Measurements from ENCODE around the gene PRPF19. TPM values are rescaled to one million over a fixed set of nuclear protein-coding genes. Genes with fewer than 3 reads are reported as not detected.

PRPF19 gene
- total and polyA plus RNA-seq, 10 of the 15 experiments (the other 5 are each of a cell fraction or from before 2014, with no cell fraction given): 8.7 to 170 (median 61.3) TPM

GRCh38 chr11:60867871-60868681 lies 38.3 kb downstream of the PRPF19 start:
- RAD21 ChIA-PET (ENCODE audit: unreplicated experiment): interaction anchor here (0.6 to 1.8 kb wide), 2 partner anchors 37 to 908 kb away, joined by 3 to 7 read pairs; no protein-coding TSS in a partner anchor
- Histone ChIP-seq H3K27me3 (replicated peaks in 1 of 2; ENCODE audit: control insufficient read depth in 2 of 2, insufficient read depth in 2 of 2, low read length in 1 of 2) (no peaks in the 10 kb centered on the region), H3K4me2 (ENCODE audit: control insufficient read depth, insufficient read depth) (no peak overlapping the region), H2AFZ (ENCODE audit: control insufficient read depth, low read depth, low read length) (no peak overlapping the region), H4K20me1 (ENCODE audit: control insufficient read depth, insufficient read depth) (no peaks in the 10 kb centered on the region), H3K79me2 (ENCODE audit: control insufficient read depth, insufficient read depth, low read length) (no peaks in the 10 kb centered on the region), H3K9ac (ENCODE audit: control insufficient read depth, insufficient read depth, low read length) (no peak overlapping the region), H3K9me3 (replicated peaks; ENCODE audit: control insufficient read depth, insufficient read depth, low read length) (no peaks in the 10 kb centered on the region), H3K4me1 (ENCODE audit: control insufficient read depth, insufficient read depth, low read length) (no peaks in the 10 kb centered on the region), H3K36me3 (ENCODE audit: control insufficient read depth in 2 of 2, insufficient read depth in 2 of 2, low read length in 1 of 2) (no peaks in the 10 kb centered on the region), H3K27ac (ENCODE audit: control insufficient read depth, insufficient read depth) (no peak overlapping the region), H3K4me3 (no peak overlapping the region)
- POLR2A ChIA-PET: interaction anchor here (0.7 kb wide), 1 partner anchor 223 kb away, joined by 3 read pairs; no protein-coding TSS in a partner anchor
- SMC1A ChIA-PET (ENCODE audit: uncharacterized antibody, unreplicated experiment): interaction anchor here (1.3 kb wide), 1 partner anchor 10 kb away, joined by 3 read pairs; no protein-coding TSS in a partner anchor
- BruUV-seq (replicated peaks): no TSS peak
- TF ChIP-seq PBX3 (IDR thresholded peaks at IDR 0.05; ENCODE audit: insufficient replicate concordance, low read depth, low read length): no peak
- in situ Hi-C loops (cut with MboI) (no loop called here), intact Hi-C loops (cut with micrococcal nuclease; ENCODE audit: unreplicated experiment) (no loop called here)
- no peak for DNase-seq (ENCODE audit: low read depth, low spot score)
- no peak for FAIRE-seq
- CTCF ChIA-PET: interaction anchor here (1.0 to 1.6 kb wide), 3 partner anchors 38 to 166 kb away, joined by 3 to 4 read pairs (median 3); no protein-coding TSS in a partner anchor
- ATAC-seq: no peak
- 22% methylated on average over 10 of the region's 10 CpGs for WGBS (ENCODE audit: insufficient coverage, insufficient replicate concordance, low lambda C conversion rate, missing lambda C conversion rate)

All from GM12878 (cell line).